Gastroesophageal sphincter (tissue), 4 donors: ENCODE measurements around the gene TMPRSS3. TPM values are rescaled to one million over a fixed set of nuclear protein-coding genes. Genes with fewer than 3 reads are reported as not detected.
"Not testable (repeated sequence)": the region's sequence is repeated elsewhere in the genome, so short reads cannot be mapped to it uniquely, and the experiment has no call there.

Source experiments
- ATAC-seq: fragments of 150-250 bp; one replicate; pipeline ENCODE4 v1.9.1; 2016; ENCODE audit warnings: mild to moderate bottlenecking, moderate library complexity
- H3K27ac ChIP-seq, 4 donors: fragments of 200-600 bp; sonication (generic) in 3 of 4; 1 replicate in 3 of 4; 2 replicates in 1 of 4; pipeline ENCODE4 v1.5.1; 2016 to 2019
- H3K27me3 ChIP-seq: fragments of 200-600 bp; sonication (generic); one replicate; pipeline ENCODE4 v1.5.1; 2019
- H3K36me3 ChIP-seq, 2 donors: fragments of 200-600 bp; sonication (generic); one replicate each; pipeline ENCODE4 v1.5.1; 2019; ENCODE audit warnings: control low read depth in 1 of 2
- H3K4me1 ChIP-seq, 3 donors: fragments of 200-600 bp; sonication (generic); 1 replicate in 2 of 3; 2 replicates in 1 of 3; pipeline ENCODE4 v1.5.1; 2016 to 2019; ENCODE audit warnings: control low read depth in 2 of 3
- H3K4me3 ChIP-seq, 2 donors: fragments of 200-600 bp; sonication (generic); one replicate each; pipeline ENCODE4 v1.5.1; 2019; ENCODE audit warnings: mild to moderate bottlenecking in 1 of 2, moderate library complexity in 1 of 2
- H3K9me3 ChIP-seq, 3 donors: fragments of 200-600 bp; sonication (generic); one replicate each; pipeline ENCODE4 v1.5.1; 2017 to 2019; ENCODE audit warnings: control low read depth in 2 of 3
- CTCF ChIP-seq, 4 experiments: fragments of 200-600 bp in 2 of 4; fragments of 450-650 bp in 2 of 4; sonication (generic) in 1 of 4; IDR thresholded peaks; one replicate each; pipeline ENCODE4 v1.5.1; 2017 to 2019; ENCODE audit warnings: antibody characterized with exemption in 4 of 4, mild to moderate bottlenecking in 2 of 4, moderate library complexity in 2 of 4
- EP300 ChIP-seq: sonication (generic); formaldehyde crosslinking; IDR thresholded peaks from one replicate; pipeline ENCODE4 v1.6.1; 2017; ENCODE audit warnings: antibody characterized with exemption, mild to moderate bottlenecking
- POLR2A ChIP-seq, 2 donors: fragments of 450-650 bp; IDR thresholded peaks; one replicate each; pipeline ENCODE4 v1.6.1; 2017; ENCODE audit warnings: antibody characterized with exemption in 2 of 2, mild to moderate bottlenecking in 2 of 2, moderate library complexity in 1 of 2
- POLR2AphosphoS5 ChIP-seq: sonication (generic); formaldehyde crosslinking; IDR thresholded peaks from one replicate; pipeline ENCODE4 v1.6.1; 2017; ENCODE audit warnings: antibody characterized with exemption
- WGBS, 2 donors: methylation state at CpG; one replicate each; pipeline ENCODE4 v1.1.5; 2018; ENCODE audit warnings: low coverage in 1 of 2; 5-methylcytosine and 5-hydroxymethylcytosine counted together
- total RNA-seq, 4 donors: library from RNA; depleted of rRNA; stranded (reverse); fragments of >200 nt; gene quantifications; one replicate each; pipeline ENCODE4 v1.1.0, GENCODE V29; 2016

Gene TMPRSS3
- total RNA-seq, 4 donors from 2014 or later: 0.52 TPM; not detected in 3

- H3K27me3 ChIP-seq: peaks cover 67% of the 10 kb centered on the region
- WGBS, 2 donors: 44 to 52% methylated on average over 5 to 7 of the region's 7 CpGs
- H3K4me3 ChIP-seq: no peak overlapping the region
- no peak overlapping the region for H3K27ac ChIP-seq
- no peak for ATAC-seq
- H3K36me3 ChIP-seq: no peaks in the 10 kb centered on the region
- TF ChIP-seq EP300 (no peak), POLR2AphosphoS5 (no peak), CTCF (IDR thresholded peaks at IDR 0.05) (no peak), POLR2A (IDR thresholded peaks at IDR 0.05) (no peak)
- no peaks in the 10 kb centered on the region for H3K4me1 ChIP-seq
- H3K9me3 ChIP-seq: no peaks in the 10 kb centered on the region
Observed at GRCh38 chr21:42411197-42411869, 15.5 kb upstream of the TMPRSS3 start.

- 82% methylated on average over 5 of the region's 7 CpGs; no CpG with 5 or more reads in 1 of the 2 donors for WGBS, 2 donors
- H3K9me3 ChIP-seq: no peaks in the 10 kb centered on the region
- TF ChIP-seq CTCF (IDR thresholded peaks at IDR 0.05) (no peak), EP300 (no peak), POLR2A (IDR thresholded peaks at IDR 0.05) (no peak)
- H3K36me3 ChIP-seq: no peaks in the 10 kb centered on the region
- no peak for ATAC-seq
- H3K27me3 ChIP-seq: peaks cover 64% of the 10 kb centered on the region
- H3K4me1 ChIP-seq: no peaks in the 10 kb centered on the region
- no peak overlapping the region for H3K27ac ChIP-seq
- no peak overlapping the region for H3K4me3 ChIP-seq
Observed at GRCh38 chr21:42409366-42409765, 13.5 kb upstream of the TMPRSS3 start.

DNA sequence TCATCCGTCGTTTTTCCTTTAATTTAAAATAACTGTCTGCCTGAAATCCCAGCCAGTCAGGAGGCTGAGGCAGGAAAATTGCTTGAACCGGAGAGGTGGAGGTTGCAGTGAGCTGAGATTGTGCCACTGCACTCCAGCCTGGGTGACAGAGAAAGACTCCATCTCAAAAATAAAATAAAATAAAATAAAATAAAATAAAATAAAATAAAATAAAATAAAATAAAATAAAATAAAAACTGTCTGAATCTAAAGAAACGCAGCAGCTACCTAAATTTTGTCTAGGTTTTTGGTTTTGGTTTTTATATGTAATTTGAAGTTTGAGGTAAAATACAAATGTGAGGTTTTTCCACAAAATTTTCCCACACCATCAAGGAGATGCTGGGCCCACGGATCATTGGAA lies 12.9 kb upstream of the TMPRSS3 start:
- WGBS, 2 donors: 52 to 75% methylated on average over 2 to 5 of the region's 5 CpGs

GRCh38 chr21:42407476-42407875 lies 11.6 kb upstream of the TMPRSS3 start:
- 55 to 60% methylated on average over 4 to 5 of the region's 5 CpGs for WGBS, 2 donors
- Histone ChIP-seq H3K27me3 (peaks cover 54% of the 10 kb centered on the region), H3K36me3 (no peaks in the 10 kb centered on the region), H3K27ac (no peak overlapping the region), H3K4me3 (no peak overlapping the region), H3K9me3 (no peaks in the 10 kb centered on the region), H3K4me1 (no peaks in the 10 kb centered on the region)
- no peak for ATAC-seq
- no peak for TF ChIP-seq CTCF (IDR thresholded peaks at IDR 0.05)

More for the DNA sequence above, 12.9 kb upstream of the TMPRSS3 start:
- H3K27ac ChIP-seq, H3K9me3 ChIP-seq, H3K36me3 ChIP-seq, H3K4me1 ChIP-seq, ATAC-seq, H3K4me3 ChIP-seq: not testable (repeated sequence)
- H3K27me3 ChIP-seq: peaks cover 64% of the 10 kb centered on the region

DNA sequence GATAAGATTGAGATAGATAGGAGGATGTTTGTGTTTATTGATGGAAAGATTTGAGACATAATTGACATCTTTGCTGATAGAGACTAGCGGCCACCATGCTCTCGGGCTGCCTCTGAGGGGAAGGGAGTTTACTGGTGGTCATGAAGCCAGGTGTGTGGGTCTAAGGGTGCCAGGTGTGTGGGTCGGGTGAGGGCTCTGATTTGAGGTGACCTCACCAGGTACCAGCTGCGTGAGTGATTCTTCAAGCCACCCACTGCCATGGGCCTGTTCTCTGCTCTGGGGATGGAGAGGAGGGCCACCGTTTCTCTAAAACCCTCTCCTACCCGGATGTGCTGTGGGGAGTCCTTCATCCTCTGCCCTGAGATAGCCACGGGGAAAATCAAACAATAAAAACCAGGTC lies 11.0 kb upstream of the TMPRSS3 start:
- Histone ChIP-seq H3K4me3 (no peak overlapping the region), H3K4me1 (no peaks in the 10 kb centered on the region), H3K36me3 (no peaks in the 10 kb centered on the region), H3K27ac (no peak overlapping the region), H3K9me3 (peaks cover 0 to 5% (median 0%) of the 10 kb centered on the region in 3 donors), H3K27me3 (peaks cover 48% of the 10 kb centered on the region)
- no peak for ATAC-seq
- WGBS, 2 donors: 80 to 92% methylated on average over 1 to 6 of the region's 7 CpGs
- TF ChIP-seq POLR2A (IDR thresholded peaks at IDR 0.05) (no peak), CTCF (IDR thresholded peaks at IDR 0.05) (no peak), POLR2AphosphoS5 (no peak), EP300 (no peak)
